ENCODE results near the gene FAM83D.

FAM83D gene

GRCh38 chr20:38926142-38926933 lies at the start of gene FAM83D:
TSS of gene FAM83D (plus strand) at chr20:38926417. CDS start at chr20:38926443, 26 bp downstream.
- Histone ChIP-seq H3K4me3 (ENCODE audit: low read length) (peak within 1 kb of the TSS; percentile 67), H3K36me3 (ENCODE audit: control insufficient read depth, low read depth, low read length) (peaks cover 5% of the 10 kb centered on the region), H3K9ac (ENCODE audit: low read length) (peak within 1 kb of the TSS; percentile 78), H3K27me3 (ENCODE audit: control insufficient read depth, insufficient read depth, low read length) (no peaks in the 10 kb centered on the region), H3K4me1 (ENCODE audit: control insufficient read depth, low read depth, low read length) (peaks cover 7% of the 10 kb centered on the region), H3K27ac (ENCODE audit: low read length) (no peak within 1 kb of the TSS), H3K9me3 (ENCODE audit: control insufficient read depth, low read depth, low read length) (no peaks in the 10 kb centered on the region)

DNA sequence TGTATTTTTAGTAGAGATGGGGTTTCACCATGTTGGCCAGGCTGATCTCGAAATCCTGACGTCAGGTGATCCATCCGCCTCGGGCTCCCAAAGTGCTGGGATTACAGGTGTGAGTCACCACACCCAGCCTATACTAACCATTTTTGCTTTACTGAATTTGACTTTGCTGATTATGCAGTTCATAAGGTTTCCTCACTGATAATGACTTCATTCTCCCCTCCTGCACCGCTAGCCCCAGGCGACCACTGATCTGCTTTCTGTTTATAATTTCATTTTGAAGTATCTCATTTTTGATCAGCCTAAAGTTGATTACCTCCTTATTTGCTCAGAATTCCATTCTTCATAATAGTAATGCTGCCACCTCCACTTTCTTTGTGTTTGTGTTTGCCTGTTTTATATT lies 48.7 kb upstream of the FAM83D start:
- Histone ChIP-seq H3K4me1 (ENCODE audit: control insufficient read depth, low read depth, low read length) (no peaks in the 10 kb centered on the region), H3K36me3 (ENCODE audit: control insufficient read depth, low read depth, low read length) (no peaks in the 10 kb centered on the region), H3K27ac (ENCODE audit: low read length) (no peak overlapping the region), H3K9me3 (ENCODE audit: control insufficient read depth, low read depth, low read length) (no peaks in the 10 kb centered on the region), H3K9ac (ENCODE audit: low read length) (no peak overlapping the region), H3K27me3 (ENCODE audit: control insufficient read depth, insufficient read depth, low read length) (no peaks in the 10 kb centered on the region), H3K4me3 (ENCODE audit: low read length) (no peak overlapping the region)

DNA sequence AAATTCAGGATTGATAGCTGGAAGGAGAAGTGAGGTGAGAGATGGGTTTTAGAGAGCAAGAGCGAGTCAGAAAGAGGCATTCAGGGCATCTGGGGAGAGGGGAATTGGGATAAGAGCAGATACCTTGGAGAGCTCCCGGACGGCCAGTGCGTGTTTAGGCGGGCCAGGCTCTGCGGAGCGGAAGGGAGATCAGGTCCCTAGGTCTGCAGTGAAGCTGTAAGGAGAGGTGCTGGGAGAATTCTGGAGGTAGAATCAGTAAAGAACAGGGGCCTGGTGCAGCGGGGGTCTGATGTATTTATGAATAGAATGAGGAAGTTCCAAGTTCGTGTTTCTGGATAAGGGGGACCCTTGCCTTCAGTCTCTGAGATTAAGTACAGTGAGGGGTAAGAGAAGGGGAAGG lies 47.4 kb upstream of the FAM83D start:
- Histone ChIP-seq H3K4me3 (ENCODE audit: low read length) (no peak overlapping the region), H3K9ac (ENCODE audit: low read length) (no peak overlapping the region), H3K27ac (ENCODE audit: low read length) (no peak overlapping the region), H3K9me3 (ENCODE audit: control insufficient read depth, low read depth, low read length) (no peaks in the 10 kb centered on the region), H3K4me1 (ENCODE audit: control insufficient read depth, low read depth, low read length) (no peaks in the 10 kb centered on the region), H3K36me3 (ENCODE audit: control insufficient read depth, low read depth, low read length) (no peaks in the 10 kb centered on the region), H3K27me3 (ENCODE audit: control insufficient read depth, insufficient read depth, low read length) (no peaks in the 10 kb centered on the region)

DNA sequence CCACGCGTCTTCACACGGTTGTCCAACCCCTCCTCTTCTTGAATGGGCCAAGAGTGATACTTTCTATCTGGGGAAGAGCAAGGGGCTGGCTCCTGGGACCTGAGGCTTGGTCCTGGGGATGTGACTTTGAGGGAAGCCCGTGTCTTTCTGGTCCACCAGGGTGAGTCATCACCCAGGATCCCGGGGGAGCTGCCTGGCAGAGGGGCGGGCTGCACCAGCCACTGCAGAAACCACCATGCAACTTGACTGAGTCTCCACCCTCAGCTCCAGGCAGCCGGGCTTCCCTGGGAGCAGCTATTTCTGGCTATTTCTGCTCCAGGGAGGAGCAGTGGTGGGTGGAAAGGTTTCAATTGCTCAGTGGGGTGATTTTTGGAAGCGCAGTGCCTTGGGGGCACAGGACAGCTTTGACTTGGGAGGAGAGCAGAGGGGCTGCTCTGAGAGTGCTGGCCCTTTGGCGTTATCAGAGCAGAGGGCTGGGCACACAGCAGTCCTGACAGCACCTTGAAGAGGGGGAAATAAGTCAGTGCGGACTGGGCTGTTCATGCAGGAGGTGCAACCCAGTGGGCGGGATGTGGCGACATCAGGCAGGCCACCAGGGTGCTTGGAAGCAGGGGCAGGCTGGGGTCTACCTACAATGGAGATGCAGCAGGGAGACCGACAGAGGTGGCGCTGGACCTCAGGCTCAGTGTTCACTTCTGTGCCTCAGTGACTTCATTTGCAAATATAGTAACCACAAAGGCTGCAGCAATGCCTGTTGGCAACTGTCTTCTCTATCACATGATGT lies 45.1 kb upstream of the FAM83D start:
- no peak overlapping the region for H3K9ac ChIP-seq (ENCODE audit: low read length)
- no peaks in the 10 kb centered on the region for H3K27me3 ChIP-seq (ENCODE audit: control insufficient read depth, insufficient read depth, low read length)
- H3K27ac ChIP-seq (ENCODE audit: low read length), result no peak overlapping the region
- H3K4me3 ChIP-seq (ENCODE audit: low read length), result no peak overlapping the region
- no peaks in the 10 kb centered on the region for H3K4me1 ChIP-seq (ENCODE audit: control insufficient read depth, low read depth, low read length)
- no peaks in the 10 kb centered on the region for H3K9me3 ChIP-seq (ENCODE audit: control insufficient read depth, low read depth, low read length)
- H3K36me3 ChIP-seq (ENCODE audit: control insufficient read depth, low read depth, low read length), result no peaks in the 10 kb centered on the region

DNA sequence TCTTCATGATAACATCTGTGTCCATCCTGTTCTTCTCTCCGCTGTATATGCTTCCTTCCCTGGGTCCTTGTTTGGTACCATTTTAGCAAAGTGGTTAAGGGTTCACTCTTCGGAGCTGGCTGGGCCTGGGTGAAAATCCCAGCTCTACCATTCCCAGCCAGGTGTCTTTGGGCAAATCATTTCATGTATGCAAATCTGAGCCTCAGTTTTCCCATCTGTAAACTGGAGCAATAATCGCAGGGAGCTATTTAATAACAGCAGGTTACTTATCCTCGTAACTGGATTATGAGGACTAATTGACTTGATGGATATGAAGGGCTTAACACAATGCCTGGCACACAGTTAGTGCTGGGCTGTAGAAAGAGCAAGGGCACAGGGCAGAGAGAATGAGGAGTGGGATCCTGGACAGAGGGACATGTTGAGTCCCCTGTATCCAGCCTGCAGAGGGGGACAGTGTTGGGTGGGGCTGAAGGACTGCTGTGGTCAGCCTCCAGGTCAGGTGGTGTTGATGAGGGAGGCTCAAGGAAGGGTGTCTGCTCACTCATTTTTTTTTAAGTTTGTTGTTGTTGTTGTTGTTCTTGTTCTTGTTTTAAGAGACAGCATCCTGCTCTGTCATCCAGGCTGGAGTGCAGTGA lies 44.3 kb upstream of the FAM83D start:
- no peaks in the 10 kb centered on the region for H3K27me3 ChIP-seq (ENCODE audit: control insufficient read depth, insufficient read depth, low read length)
- H3K4me3 ChIP-seq (ENCODE audit: low read length), result no peak overlapping the region
- no peaks in the 10 kb centered on the region for H3K9me3 ChIP-seq (ENCODE audit: control insufficient read depth, low read depth, low read length)
- no peaks in the 10 kb centered on the region for H3K36me3 ChIP-seq (ENCODE audit: control insufficient read depth, low read depth, low read length)
- no peaks in the 10 kb centered on the region for H3K4me1 ChIP-seq (ENCODE audit: control insufficient read depth, low read depth, low read length)
- H3K9ac ChIP-seq (ENCODE audit: low read length), result no peak overlapping the region
- no peak overlapping the region for H3K27ac ChIP-seq (ENCODE audit: low read length)

- H3K4me3 ChIP-seq (ENCODE audit: low read length), result no peak overlapping the region
- H3K4me1 ChIP-seq (ENCODE audit: control insufficient read depth, low read depth, low read length), result no peaks in the 10 kb centered on the region
- no peaks in the 10 kb centered on the region for H3K27me3 ChIP-seq (ENCODE audit: control insufficient read depth, insufficient read depth, low read length)
- no peak overlapping the region for H3K27ac ChIP-seq (ENCODE audit: low read length)
- no peaks in the 10 kb centered on the region for H3K9me3 ChIP-seq (ENCODE audit: control insufficient read depth, low read depth, low read length)
- no peak overlapping the region for H3K9ac ChIP-seq (ENCODE audit: low read length)
- H3K36me3 ChIP-seq (ENCODE audit: control insufficient read depth, low read depth, low read length), result no peaks in the 10 kb centered on the region
These were observed 43.6 kb upstream of the FAM83D start for GRCh38 chr20:38882600-38882999.

- Histone ChIP-seq H3K9ac (ENCODE audit: low read length) (no peak overlapping the region), H3K36me3 (ENCODE audit: control insufficient read depth, low read depth, low read length) (no peaks in the 10 kb centered on the region), H3K27ac (ENCODE audit: low read length) (no peak overlapping the region), H3K4me1 (ENCODE audit: control insufficient read depth, low read depth, low read length) (no peaks in the 10 kb centered on the region), H3K27me3 (ENCODE audit: control insufficient read depth, insufficient read depth, low read length) (no peaks in the 10 kb centered on the region), H3K4me3 (ENCODE audit: low read length) (no peak overlapping the region), H3K9me3 (ENCODE audit: control insufficient read depth, low read depth, low read length) (no peaks in the 10 kb centered on the region)
These were observed 42.9 kb upstream of the FAM83D start for GRCh38 chr20:38883081-38883980.

DNA sequence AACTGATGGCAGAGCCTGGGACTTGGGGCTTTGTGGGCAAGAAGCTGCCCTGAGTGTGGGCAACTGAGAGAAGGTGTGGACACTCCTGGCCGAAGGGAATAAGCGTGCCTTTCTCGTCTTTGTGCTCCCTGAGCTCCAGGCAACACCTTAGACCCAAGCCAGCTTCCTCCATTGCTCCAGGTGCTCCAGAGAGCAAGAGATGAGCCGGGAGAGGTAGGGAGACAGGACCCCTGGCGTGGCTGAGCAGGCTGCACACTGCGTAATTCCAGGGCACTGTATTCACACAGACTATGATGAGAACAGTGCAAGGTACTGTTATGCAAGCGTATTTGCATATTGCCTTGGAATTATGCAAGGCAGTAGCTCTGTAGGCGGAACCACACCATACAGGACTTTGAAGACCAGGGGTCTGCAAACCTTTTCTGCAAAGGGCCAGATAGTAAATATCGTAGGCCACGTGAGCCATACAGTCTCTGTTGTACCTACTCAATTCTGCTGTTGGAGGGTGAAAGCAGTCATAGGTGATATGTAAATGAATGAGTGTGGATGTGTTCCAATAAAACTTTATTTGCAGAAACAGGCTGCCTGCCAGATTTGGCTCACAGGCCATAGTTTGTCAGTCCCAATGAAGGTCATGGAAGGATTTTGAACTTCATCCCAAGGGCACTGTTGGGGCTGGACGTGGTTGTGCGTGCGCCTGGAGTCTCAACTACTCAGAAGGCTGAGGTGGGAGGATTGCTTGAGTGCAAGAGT lies 42.1 kb upstream of the FAM83D start:
- Histone ChIP-seq H3K9me3 (ENCODE audit: control insufficient read depth, low read depth, low read length) (no peaks in the 10 kb centered on the region), H3K27ac (ENCODE audit: low read length) (no peak overlapping the region), H3K4me1 (ENCODE audit: control insufficient read depth, low read depth, low read length) (no peaks in the 10 kb centered on the region), H3K36me3 (ENCODE audit: control insufficient read depth, low read depth, low read length) (no peaks in the 10 kb centered on the region), H3K27me3 (ENCODE audit: control insufficient read depth, insufficient read depth, low read length) (no peaks in the 10 kb centered on the region), H3K4me3 (ENCODE audit: low read length) (no peak overlapping the region), H3K9ac (ENCODE audit: low read length) (no peak overlapping the region)

GRCh38 chr20:38885357-38885756 lies 40.9 kb upstream of the FAM83D start:
- Histone ChIP-seq H3K27ac (ENCODE audit: low read length) (no peak overlapping the region), H3K9me3 (ENCODE audit: control insufficient read depth, low read depth, low read length) (no peaks in the 10 kb centered on the region), H3K9ac (ENCODE audit: low read length) (no peak overlapping the region), H3K4me3 (ENCODE audit: low read length) (no peak overlapping the region), H3K36me3 (ENCODE audit: control insufficient read depth, low read depth, low read length) (no peaks in the 10 kb centered on the region), H3K4me1 (ENCODE audit: control insufficient read depth, low read depth, low read length) (no peaks in the 10 kb centered on the region), H3K27me3 (ENCODE audit: control insufficient read depth, insufficient read depth, low read length) (no peaks in the 10 kb centered on the region)

DNA sequence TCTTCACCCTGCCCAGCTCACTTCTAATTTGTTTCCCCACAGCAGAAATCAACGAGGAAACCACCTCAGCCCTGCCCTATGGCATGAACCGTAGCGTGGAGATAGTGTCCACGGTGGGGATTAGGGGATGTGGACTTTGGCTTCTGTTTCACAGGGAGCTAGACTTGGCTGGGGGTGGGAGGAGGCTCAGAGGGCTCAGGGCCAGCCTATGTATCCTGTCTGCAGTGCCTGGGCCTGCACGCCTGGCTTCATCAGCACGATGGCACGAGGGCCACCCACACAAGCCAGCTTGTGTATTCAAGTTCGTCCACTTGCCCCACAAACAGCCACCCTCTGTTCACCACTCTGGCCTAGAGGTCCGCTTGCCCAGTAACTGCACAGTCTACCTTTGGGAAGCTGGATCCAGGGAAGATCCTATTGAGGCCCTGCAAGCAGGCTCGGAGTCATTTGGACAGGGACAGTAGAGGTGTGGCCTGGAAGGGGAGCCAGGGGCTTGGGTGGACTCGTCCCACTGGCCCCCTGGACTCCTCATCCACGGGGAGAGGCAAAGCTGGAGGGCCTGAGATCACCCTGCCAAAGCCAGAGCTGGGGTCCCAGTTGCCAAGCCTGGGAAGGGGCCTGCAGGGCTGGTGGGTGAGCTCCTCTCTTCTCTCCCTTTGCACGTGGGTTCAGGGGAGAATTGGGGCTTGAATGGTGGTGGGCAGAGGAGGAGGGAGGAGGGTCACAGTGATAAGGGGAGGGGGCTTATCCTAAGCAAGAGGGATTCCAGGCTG lies 38.0 kb upstream of the FAM83D start:
- no peaks in the 10 kb centered on the region for H3K36me3 ChIP-seq (ENCODE audit: control insufficient read depth, low read depth, low read length)
- H3K27me3 ChIP-seq (ENCODE audit: control insufficient read depth, insufficient read depth, low read length), result no peaks in the 10 kb centered on the region
- H3K27ac ChIP-seq (ENCODE audit: low read length), result no peak overlapping the region
- H3K4me1 ChIP-seq (ENCODE audit: control insufficient read depth, low read depth, low read length), result peaks cover 5% of the 10 kb centered on the region
- H3K4me3 ChIP-seq (ENCODE audit: low read length), result no peak overlapping the region
- H3K9me3 ChIP-seq (ENCODE audit: control insufficient read depth, low read depth, low read length), result no peaks in the 10 kb centered on the region
- no peak overlapping the region for H3K9ac ChIP-seq (ENCODE audit: low read length)
